Esophagus muscularis mucosa (tissue), 4 donors: ENCODE measurements around the gene TSPOAP1. TPM values are rescaled to one million over a fixed set of nuclear protein-coding genes. Genes with fewer than 3 reads are reported as not detected.

ENCODE experiments used
- DNase-seq: peaks from one replicate; pipeline ENCODE4 v3.0.0-alpha.2; 2017; ENCODE audit errors: extremely low spot score
- H3K27ac ChIP-seq, 4 donors: fragments of 200-600 bp; sonication (generic); replicated peaks in 1 of 4; 1 replicate in 3 of 4; 2 replicates in 1 of 4; pipeline ENCODE4 v1.5.1; 2016 to 2019; ENCODE audit warnings: mild to moderate bottlenecking in 1 of 4
- H3K27me3 ChIP-seq, 4 donors: fragments of 200-600 bp; sonication (generic); one replicate each; pipeline versions ENCODE4 v1.5.1 to v1.6.0; 2016 to 2019
- H3K36me3 ChIP-seq, 4 donors: fragments of 200-600 bp; sonication (generic); one replicate each; pipeline ENCODE4 v1.5.1; 2016 to 2019
- H3K4me1 ChIP-seq, 4 donors: fragments of 200-600 bp; sonication (generic); one replicate each; pipeline ENCODE4 v1.5.1; 2016 to 2019
- H3K4me3 ChIP-seq, 4 donors: fragments of 200-600 bp; sonication (generic); 1 replicate in 2 of 4; 2 replicates in 2 of 4; pipeline ENCODE4 v1.5.1; 2016 to 2019; ENCODE audit warnings: mild to moderate bottlenecking in 4 of 4, moderate library complexity in 1 of 4
- H3K9me3 ChIP-seq, 4 donors: fragments of 200-600 bp; sonication (generic); 1 replicate in 3 of 4; 2 replicates in 1 of 4; pipeline ENCODE4 v1.5.1; 2016 to 2019
- CTCF ChIP-seq, 3 experiments: fragments of 200-600 bp in 2 of 3; fragments of 450-650 bp in 1 of 3; sonication (generic) in 2 of 3; IDR thresholded peaks; one replicate each; pipeline ENCODE4 v1.5.1; 2017 to 2019; ENCODE audit warnings: antibody characterized with exemption in 3 of 3, mild to moderate bottlenecking in 2 of 3, moderate library complexity in 1 of 3
- EP300 ChIP-seq: sonication (generic); formaldehyde crosslinking; IDR thresholded peaks from one replicate; pipeline ENCODE4 v1.6.1; 2017; ENCODE audit warnings: antibody characterized with exemption
- POLR2A ChIP-seq: fragments of 450-650 bp; IDR thresholded peaks from one replicate; pipeline ENCODE4 v1.6.1; 2017; ENCODE audit warnings: antibody characterized with exemption, moderate library complexity, mild to moderate bottlenecking, low read depth
- POLR2AphosphoS5 ChIP-seq, 2 donors: sonication (generic); formaldehyde crosslinking; IDR thresholded peaks; one replicate each; pipeline ENCODE4 v1.6.1; 2017; ENCODE audit warnings: antibody characterized with exemption in 2 of 2
- WGBS: methylation state at CpG from one replicate; pipeline ENCODE4 v1.1.5; 2018; 5-methylcytosine and 5-hydroxymethylcytosine counted together
- intact Hi-C: fragments of 100-400 bp; cut with DNase I; formaldehyde crosslinking; loops from one replicate; pipeline ENCODE4 v1.15.1; 2023
- total RNA-seq, 4 donors: library from RNA; depleted of rRNA; stranded (reverse); fragments of >200 nt; gene quantifications; one replicate each; pipeline versions ENCODE4 v1.1.0 to v1.2.1, GENCODE V29; 2016

The TSPOAP1 gene
- total RNA-seq, 4 donors from 2014 or later = 10.0 to 19.0 (median 16.0) TPM

- Histone ChIP-seq H3K27ac (no peak overlapping the region), H3K36me3 (no peaks in the 10 kb centered on the region), H3K4me3 (no peak overlapping the region), H3K9me3 (no peaks in the 10 kb centered on the region), H3K4me1 (no peaks in the 10 kb centered on the region), H3K27me3 (no peaks in the 10 kb centered on the region)
- TF ChIP-seq POLR2AphosphoS5 (IDR thresholded peaks at IDR 0.05) (no peak), POLR2A (no peak), CTCF (IDR thresholded peaks at IDR 0.05) (no peak), EP300 (no peak)
- no peak for DNase-seq
- intact Hi-C loops = no loop called here
- WGBS = 94% methylated on average over 16 of the region's 16 CpGs
Measured at GRCh38 chr17:58362368-58363014, 33.9 kb upstream of the TSPOAP1 start.

GRCh38 chr17:58360296-58361063 lies 31.9 kb upstream of the TSPOAP1 start:
- H3K27me3 ChIP-seq = no peaks in the 10 kb centered on the region
- no peaks in the 10 kb centered on the region for H3K9me3 ChIP-seq
- no peak for TF ChIP-seq EP300
- TF ChIP-seq POLR2AphosphoS5 (IDR thresholded peaks at IDR 0.05) = no peak
- no peak for TF ChIP-seq CTCF (IDR thresholded peaks at IDR 0.05)
- no peak for TF ChIP-seq POLR2A
- WGBS = 73% methylated on average over 5 of the region's 5 CpGs
- intact Hi-C loops = no loop called here
- H3K27ac ChIP-seq = no peak overlapping the region
- H3K36me3 ChIP-seq = no peaks in the 10 kb centered on the region
- no peak for DNase-seq
- H3K4me1 ChIP-seq = no peaks in the 10 kb centered on the region
- no peak overlapping the region for H3K4me3 ChIP-seq

- TF ChIP-seq EP300 = no peak
- TF ChIP-seq POLR2A = no peak
- no peak for TF ChIP-seq POLR2AphosphoS5 (IDR thresholded peaks at IDR 0.05)
- WGBS = 85% methylated on average over 10 of the region's 16 CpGs
- no peak for DNase-seq
- Histone ChIP-seq H3K9me3 (no peaks in the 10 kb centered on the region), H3K27ac (no peak overlapping the region), H3K27me3 (no peaks in the 10 kb centered on the region), H3K36me3 (no peaks in the 10 kb centered on the region), H3K4me3 (no peak overlapping the region), H3K4me1 (peaks cover 0 to 2% (median 0%) of the 10 kb centered on the region in 4 donors)
- intact Hi-C loops = loop anchor here (10.0 kb wide), 1 partner anchor 156 kb away; the partner anchor contains the start of gene MTMR4
Measured at GRCh38 chr17:58358408-58359172, 30.0 kb upstream of the TSPOAP1 start.

- Histone ChIP-seq H3K9me3 (no peaks in the 10 kb centered on the region), H3K27ac (no peak overlapping the region), H3K36me3 (no peaks in the 10 kb centered on the region), H3K27me3 (no peaks in the 10 kb centered on the region), H3K4me1 (peaks cover 5 to 11% (median 8%) of the 10 kb centered on the region in 4 donors), H3K4me3 (no peak overlapping the region)
- intact Hi-C loops = loop anchor here (10.0 kb wide), 1 partner anchor 157 kb away; the partner anchor contains the start of gene MTMR4
- DNase-seq = no peak
- TF ChIP-seq POLR2AphosphoS5 (IDR thresholded peaks at IDR 0.05) (no peak), POLR2A (no peak), CTCF (IDR thresholded peaks at IDR 0.05) (no peak), EP300 (no peak)
- 95% methylated on average over 14 of the region's 22 CpGs for WGBS
Measured at GRCh38 chr17:58357312-58358297, 29.0 kb upstream of the TSPOAP1 start.
